Adrenal gland (tissue), 12 donors: ENCODE data around the gene SETSIP. TPM values are rescaled to one million over a fixed set of nuclear protein-coding genes. Genes with fewer than 3 reads are reported as not detected.
"Not testable (repeated sequence)": the region's sequence is repeated elsewhere in the genome, so short reads cannot be mapped to it uniquely, and the experiment has no call there.

ENCODE experiments used
- DNase-seq, 7 donors: peaks; one replicate each; pipeline ENCODE4 v3.0.0-alpha.2; 2019 to 2020
- H3K27ac ChIP-seq, 5 donors: fragments of 200-600 bp; sonication (generic) in 4 of 5; 1 replicate in 3 of 5; 2 replicates in 2 of 5; pipeline versions ENCODE4 v1.5.1 to v1.8.0; 2016 to 2020; ENCODE audit warnings: mild to moderate bottlenecking in 1 of 5
- H3K27me3 ChIP-seq: fragments of 200-600 bp; 2 replicates; pipeline ENCODE4 v1.8.0; 2021
- H3K36me3 ChIP-seq, 2 donors: fragments of 200-600 bp; replicated peaks in 1 of 2; 1 replicate in 1 of 2; 2 replicates in 1 of 2; pipeline versions ENCODE4 v1.5.1 to v1.8.0; 2018 to 2022
- H3K4me1 ChIP-seq, 2 donors: fragments of 200-600 bp; replicated peaks in 1 of 2; 1 replicate in 1 of 2; 2 replicates in 1 of 2; pipeline versions ENCODE4 v1.5.1 to v1.8.0; 2018 to 2021
- H3K4me3 ChIP-seq, 4 donors: fragments of 200-600 bp; sonication (generic) in 3 of 4; one replicate each; pipeline ENCODE4 v1.5.1; 2016 to 2018
- H3K9me3 ChIP-seq, 3 donors: fragments of 200-600 bp; sonication (generic) in 1 of 3; replicated peaks in 1 of 3; 1 replicate in 2 of 3; 2 replicates in 1 of 3; pipeline versions ENCODE4 v1.5.1 to v1.8.0; 2016 to 2021
- POLR2A ChIP-seq, 2 donors: fragments of 450-650 bp; IDR thresholded peaks; one replicate each; pipeline ENCODE4 v1.6.1; 2017; ENCODE audit warnings: antibody characterized with exemption in 2 of 2, mild to moderate bottlenecking in 2 of 2, moderate library complexity in 1 of 2
- WGBS, 4 donors: extraction: QIAGEN DNeasy Blood & Tissue Kit in 2 of 4; methylation state at CpG; one replicate each; pipeline versions ENCODE4 v1.1.5 to v1.1.7; 2013 to 2017; 5-methylcytosine and 5-hydroxymethylcytosine counted together
- intact Hi-C, 2 donors: fragments of 100-400 bp; cut with DNase I; formaldehyde crosslinking; loops; one replicate each; pipeline versions ENCODE4 v1.14.1 to v1.15.0; 2022 to 2023
- polyA plus RNA-seq, 3 donors: library from polyadenylated mRNA; stranded (reverse); fragments of 200-250 nt in 2 of 3; fragments of 350-450 nt in 1 of 3; fragmentation: Illumina TruSeq in 1 of 3; extraction: RNeasy Lipid Tissue Mini Kit (QIAGEN cat#74804) in 1 of 3; gene quantifications; one replicate each; pipeline ENCODE4 v1.2.3, GENCODE V29; 2013 to 2014
- total RNA-seq, 9 donors: library from RNA; depleted of rRNA in 4 of 9; stranded (reverse); fragments of >200 nt in 4 of 9; fragments of 120-200 nt in 1 of 9; fragmentation: NEBNext Ultra II Directional in 1 of 9; extraction: Animal tissue kit (Norgen Biotek cat#: 25700) in 1 of 9; gene quantifications; one replicate each; pipeline versions ENCODE4 v1.1.0 to v1.2.4, GENCODE V29; 2013 to 2023
- TF ChIP-seq, protein P1 (sequence below), 6 experiments: fragments of 450-650 bp in 4 of 6; fragments of 200-600 bp in 2 of 6; sonication (generic) in 1 of 6; IDR thresholded peaks; 1 replicate in 5 of 6; 2 replicates in 1 of 6; pipeline versions ENCODE4 v1.5.1 to v1.8.0; 2016 to 2021; ENCODE audit warnings: antibody characterized with exemption in 6 of 6, mild to moderate bottlenecking in 2 of 6, moderate library complexity in 1 of 6
- donor health status: healthy with polysubstance abuse.
- donor health status: Bipolar disorder and iron deficiency.
- donor health status: DM: yes; HTN: yes; CAD: no.
- donor health status: DM: no; HTN: no; CAD: no.
- donor health status: DM: no; HTN: no; CAD: no.
- donor health status: DM: yes; HTN: yes; CAD: no.

Gene SETSIP
- total and polyA plus RNA-seq, 12 donors = not detected

DNA sequence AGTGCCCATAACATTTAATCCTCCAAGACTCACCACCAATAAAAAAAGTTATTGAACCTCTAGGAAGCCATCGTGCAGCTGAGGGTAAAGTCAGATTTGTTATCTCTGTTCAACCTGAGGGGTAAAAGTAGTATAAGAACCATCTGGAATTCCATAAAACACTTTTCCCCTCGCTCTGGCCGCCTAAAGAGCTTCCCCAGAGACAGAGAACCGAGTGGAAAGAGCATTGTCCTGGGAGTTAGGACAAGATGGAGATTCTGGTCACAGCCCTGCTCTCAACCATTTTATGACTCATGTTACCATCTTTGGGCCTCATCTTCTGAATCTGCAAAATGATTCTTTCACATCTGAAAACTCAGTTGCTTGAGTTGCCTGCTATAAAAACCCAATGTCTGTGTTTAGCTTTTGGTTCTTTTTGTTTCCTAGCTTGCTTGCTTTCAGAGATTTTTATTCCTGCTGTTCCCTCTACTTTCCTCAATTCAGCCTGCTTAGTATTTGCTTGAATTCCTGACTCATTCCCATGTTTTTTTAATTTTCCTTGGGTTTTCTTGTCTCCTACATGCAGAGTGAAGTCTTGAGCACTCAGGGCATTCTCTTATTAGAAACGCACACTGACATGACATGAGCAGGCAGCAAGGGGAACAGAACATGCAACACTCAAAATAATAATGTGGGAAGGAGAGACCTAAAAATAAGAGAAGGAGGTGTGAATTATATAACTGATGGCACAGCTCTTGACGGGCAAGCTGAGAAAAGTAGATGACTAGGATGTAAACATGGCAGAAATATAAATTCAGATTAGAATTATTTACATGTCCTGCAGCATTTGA lies 43.7 kb downstream of the SETSIP start:
- intact Hi-C loops = no loop called here
- Histone ChIP-seq H3K27ac (no peak overlapping the region), H3K9me3 (no peaks in the 10 kb centered on the region), H3K4me3 (no peak overlapping the region), H3K36me3 (no peaks in the 10 kb centered on the region), H3K27me3 (no peaks in the 10 kb centered on the region), H3K4me1 (peaks cover 0 to 3% of the 10 kb centered on the region in 2 donors)
- DNase-seq = no peak
- TF ChIP-seq POLR2A (IDR thresholded peaks at IDR 0.05) = no peak
- TF ChIP-seq, protein P1, sequence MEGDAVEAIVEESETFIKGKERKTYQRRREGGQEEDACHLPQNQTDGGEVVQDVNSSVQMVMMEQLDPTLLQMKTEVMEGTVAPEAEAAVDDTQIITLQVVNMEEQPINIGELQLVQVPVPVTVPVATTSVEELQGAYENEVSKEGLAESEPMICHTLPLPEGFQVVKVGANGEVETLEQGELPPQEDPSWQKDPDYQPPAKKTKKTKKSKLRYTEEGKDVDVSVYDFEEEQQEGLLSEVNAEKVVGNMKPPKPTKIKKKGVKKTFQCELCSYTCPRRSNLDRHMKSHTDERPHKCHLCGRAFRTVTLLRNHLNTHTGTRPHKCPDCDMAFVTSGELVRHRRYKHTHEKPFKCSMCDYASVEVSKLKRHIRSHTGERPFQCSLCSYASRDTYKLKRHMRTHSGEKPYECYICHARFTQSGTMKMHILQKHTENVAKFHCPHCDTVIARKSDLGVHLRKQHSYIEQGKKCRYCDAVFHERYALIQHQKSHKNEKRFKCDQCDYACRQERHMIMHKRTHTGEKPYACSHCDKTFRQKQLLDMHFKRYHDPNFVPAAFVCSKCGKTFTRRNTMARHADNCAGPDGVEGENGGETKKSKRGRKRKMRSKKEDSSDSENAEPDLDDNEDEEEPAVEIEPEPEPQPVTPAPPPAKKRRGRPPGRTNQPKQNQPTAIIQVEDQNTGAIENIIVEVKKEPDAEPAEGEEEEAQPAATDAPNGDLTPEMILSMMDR (IDR thresholded peaks at IDR 0.05) = no peak
- 86 to 96% (median 89%) methylated on average over 6 of the region's 6 CpGs for WGBS, 4 donors

DNA sequence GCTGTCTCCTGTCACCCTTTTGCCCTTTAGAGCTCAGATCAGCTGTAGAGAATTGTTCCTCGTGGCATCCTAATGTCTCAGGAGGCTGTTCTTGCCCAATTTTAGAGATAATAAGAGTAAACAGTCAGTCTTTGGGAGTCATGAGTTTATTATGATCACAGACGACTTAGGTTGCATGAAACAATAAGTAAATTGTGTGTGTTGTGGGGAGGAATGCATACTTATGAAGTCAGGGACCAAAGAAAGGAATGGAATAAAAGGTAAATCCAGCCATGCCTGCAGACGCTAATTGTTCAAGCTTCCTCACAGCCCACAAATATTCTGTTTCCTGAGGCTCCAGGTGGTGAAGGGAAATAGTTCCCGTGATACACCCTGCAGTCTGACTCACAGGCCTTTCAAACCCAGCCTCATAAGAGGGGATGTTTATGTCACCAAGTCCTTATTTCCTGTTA lies 44.5 kb downstream of the SETSIP start:
- Histone ChIP-seq H3K36me3 (no peaks in the 10 kb centered on the region), H3K27me3 (no peaks in the 10 kb centered on the region), H3K27ac (no peak overlapping the region), H3K4me3 (peak overlapping the region in 1 of 4 donors; percentile 69), H3K4me1 (peaks cover 0 to 3% of the 10 kb centered on the region in 2 donors), H3K9me3 (no peaks in the 10 kb centered on the region)
- TF ChIP-seq POLR2A (IDR thresholded peaks at IDR 0.05) = no peak
- TF ChIP-seq, protein P1 (IDR thresholded peaks at IDR 0.05) = no peak
- intact Hi-C loops = no loop called here
- DNase-seq = no peak
- WGBS, 4 donors = 36 to 58% (median 46%) methylated on average over 4 of the region's 4 CpGs

DNA sequence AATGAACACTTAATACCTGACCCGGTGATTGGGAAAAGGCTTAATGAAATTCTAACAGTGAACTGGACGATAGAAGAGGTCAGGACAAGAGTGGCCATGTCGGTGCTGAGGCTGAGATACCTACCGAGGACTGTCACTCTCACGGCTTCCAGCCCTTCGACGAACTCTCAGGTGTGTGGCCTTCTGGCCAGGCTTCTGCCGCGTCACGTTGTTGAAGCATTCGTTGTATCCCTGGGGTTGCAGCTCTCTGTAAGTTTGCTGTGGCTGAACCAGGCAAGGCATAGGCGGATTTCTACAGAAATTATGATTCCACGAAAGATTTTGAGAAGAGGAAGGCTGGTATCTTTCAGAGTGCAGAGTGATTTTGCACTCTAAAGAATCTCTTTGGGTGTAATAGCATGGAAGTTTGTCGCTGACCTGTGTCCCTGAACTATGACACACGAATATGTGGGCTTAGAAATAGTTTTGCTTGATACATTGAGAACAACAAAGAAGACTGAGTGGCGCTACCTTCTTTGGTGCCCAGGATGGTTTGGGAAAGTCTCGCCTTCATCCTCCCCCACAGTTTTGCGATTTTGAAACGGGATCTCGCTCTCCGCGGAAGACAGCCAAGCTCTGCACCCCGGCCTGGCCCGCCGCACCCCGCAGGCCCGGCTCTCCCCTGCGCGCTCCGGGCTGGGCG lies 45.8 kb downstream of the SETSIP start:
- no peak for TF ChIP-seq POLR2A (IDR thresholded peaks at IDR 0.05)
- TF ChIP-seq, protein P1 (IDR thresholded peaks at IDR 0.05) = no peak
- 38 to 54% (median 40%) methylated on average over 22 to 31 of the region's 31 CpGs for WGBS, 4 donors
- intact Hi-C loops = no loop called here
- no peaks in the 10 kb centered on the region for H3K36me3 ChIP-seq
- no peak for DNase-seq
- H3K27ac ChIP-seq = no peak overlapping the region
- H3K9me3 ChIP-seq = no peaks in the 10 kb centered on the region
- peaks cover 0 to 3% of the 10 kb centered on the region in 2 donors for H3K4me1 ChIP-seq
- H3K27me3 ChIP-seq = no peaks in the 10 kb centered on the region
- H3K4me3 ChIP-seq = peak overlapping the region in 2 of 4 donors; percentile 18 to 69

DNA sequence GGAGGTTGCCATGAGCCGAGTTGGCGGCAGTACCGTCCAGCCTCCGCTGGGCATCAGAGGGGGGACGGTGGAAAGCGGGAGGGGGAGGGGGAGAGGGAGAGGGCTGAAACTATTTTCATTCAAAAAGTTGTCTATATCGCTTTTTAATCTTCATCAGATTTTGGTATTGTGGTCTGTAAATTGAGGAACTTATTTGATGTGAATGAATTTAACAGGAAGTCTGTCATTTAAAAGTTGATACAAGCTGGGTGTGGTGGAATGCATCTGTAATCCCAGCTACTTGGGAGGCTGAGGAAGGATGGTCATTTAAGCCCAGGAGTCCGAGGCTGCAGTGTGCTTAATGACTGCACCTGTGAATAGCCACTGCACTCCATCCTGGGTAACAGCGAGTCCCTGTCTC lies 48.4 kb downstream of the SETSIP start:
- intact Hi-C loops = no loop called here
- Histone ChIP-seq H3K4me3 (no peak overlapping the region), H3K27me3 (no peaks in the 10 kb centered on the region), H3K27ac (no peak overlapping the region), H3K9me3 (no peaks in the 10 kb centered on the region), H3K36me3 (no peaks in the 10 kb centered on the region), H3K4me1 (peaks cover 0 to 3% of the 10 kb centered on the region in 2 donors)
- WGBS, 4 donors = 84 to 91% (median 88%) methylated on average over 9 of the region's 9 CpGs
- no peak for DNase-seq
- TF ChIP-seq POLR2A (IDR thresholded peaks at IDR 0.05) = no peak
- TF ChIP-seq, protein P1 (IDR thresholded peaks at IDR 0.05) = no peak

DNA sequence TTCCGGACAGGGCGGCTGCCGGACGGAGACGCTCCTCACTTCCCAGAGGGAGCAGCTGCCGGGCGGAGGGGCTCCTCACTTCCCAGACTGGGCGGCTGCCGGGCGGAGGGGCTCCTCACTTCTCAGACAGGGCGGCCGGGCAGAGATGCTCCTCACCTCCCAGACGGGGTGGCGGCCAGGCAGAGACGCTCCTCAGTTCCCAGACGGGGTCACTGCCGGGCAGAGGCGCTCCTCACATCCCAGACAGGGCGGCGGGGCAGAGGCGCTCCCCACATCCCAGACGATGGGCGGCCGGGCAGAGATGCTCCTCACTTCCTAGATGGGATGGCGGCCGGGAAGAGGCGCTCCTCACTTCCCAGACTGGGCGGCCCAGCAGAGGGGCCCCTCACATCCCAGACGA lies 49.2 kb downstream of the SETSIP start:
- H3K27me3 ChIP-seq, H3K4me3 ChIP-seq, H3K27ac ChIP-seq, H3K36me3 ChIP-seq, H3K4me1 ChIP-seq, DNase-seq, intact Hi-C loops, H3K9me3 ChIP-seq: not testable (repeated sequence)
- WGBS, 4 donors = 94 to 98% (median 96%) methylated on average over 9 to 29 of the region's 29 CpGs
